Right renal pelvis (tissue), 4 donors: Measurements from ENCODE around the gene DLL4. TPM values are rescaled to one million over a fixed set of nuclear protein-coding genes. Genes with fewer than 3 reads are reported as not detected.

Source experiments
- DNase-seq, 4 donors: peaks; one replicate each; pipeline ENCODE4 v3.0.0-alpha.2; 2013; ENCODE audit warnings: low read depth in 4 of 4, low spot score in 3 of 4, missing footprints in 1 of 4
- polyA plus RNA-seq, 4 donors: library from polyadenylated mRNA; unstranded; fragments of 120-200 nt; gene quantifications; one replicate each; pipeline ENCODE4 v1.2.1, GENCODE V29; 2013; ENCODE audit not compliant: insufficient read length in 4 of 4

DLL4 gene
- polyA plus RNA-seq, 4 donors = 6.9 to 10.0 (median 9.2) TPM

DNA sequence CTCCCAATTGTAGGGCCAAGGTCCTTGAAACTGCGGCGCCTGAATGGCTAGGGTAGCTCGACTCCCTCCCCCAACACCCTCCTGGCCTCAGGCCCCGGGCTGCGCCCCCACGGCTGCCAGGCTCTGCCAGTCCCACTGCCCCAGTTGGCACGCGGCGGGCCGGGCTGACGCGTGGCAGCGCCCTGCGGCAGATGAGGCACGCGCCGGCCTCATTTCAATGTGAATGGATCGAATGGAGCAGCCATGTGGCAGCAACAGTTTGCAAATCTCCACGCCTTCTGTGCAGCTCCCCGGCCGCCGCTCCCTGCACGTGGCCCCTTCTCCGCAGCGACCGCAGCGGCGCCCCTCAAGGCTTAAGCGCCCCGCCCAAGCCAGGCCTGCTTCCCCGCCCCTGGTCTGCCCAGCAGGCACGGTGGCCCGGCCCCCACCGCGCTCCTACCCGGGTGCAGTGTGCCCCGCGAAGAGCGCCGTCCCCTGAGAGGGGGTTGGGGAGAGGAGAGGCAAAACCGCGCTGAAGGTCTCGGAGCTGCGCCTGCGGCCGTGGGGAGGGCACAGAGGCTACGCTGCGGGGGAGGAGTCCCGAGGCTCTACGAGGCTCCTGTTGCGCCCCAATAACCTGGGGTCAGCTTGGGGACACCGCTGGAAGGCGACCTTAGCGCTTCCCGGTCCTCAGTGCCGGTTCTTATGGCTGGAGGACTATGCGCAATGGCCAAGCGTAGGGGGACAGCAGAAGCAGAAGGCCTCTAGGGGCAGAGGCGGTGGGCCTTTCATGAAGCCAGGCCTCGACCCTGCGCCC lies 3.1 kb upstream of the DLL4 start:
- no peak for DNase-seq

DNA sequence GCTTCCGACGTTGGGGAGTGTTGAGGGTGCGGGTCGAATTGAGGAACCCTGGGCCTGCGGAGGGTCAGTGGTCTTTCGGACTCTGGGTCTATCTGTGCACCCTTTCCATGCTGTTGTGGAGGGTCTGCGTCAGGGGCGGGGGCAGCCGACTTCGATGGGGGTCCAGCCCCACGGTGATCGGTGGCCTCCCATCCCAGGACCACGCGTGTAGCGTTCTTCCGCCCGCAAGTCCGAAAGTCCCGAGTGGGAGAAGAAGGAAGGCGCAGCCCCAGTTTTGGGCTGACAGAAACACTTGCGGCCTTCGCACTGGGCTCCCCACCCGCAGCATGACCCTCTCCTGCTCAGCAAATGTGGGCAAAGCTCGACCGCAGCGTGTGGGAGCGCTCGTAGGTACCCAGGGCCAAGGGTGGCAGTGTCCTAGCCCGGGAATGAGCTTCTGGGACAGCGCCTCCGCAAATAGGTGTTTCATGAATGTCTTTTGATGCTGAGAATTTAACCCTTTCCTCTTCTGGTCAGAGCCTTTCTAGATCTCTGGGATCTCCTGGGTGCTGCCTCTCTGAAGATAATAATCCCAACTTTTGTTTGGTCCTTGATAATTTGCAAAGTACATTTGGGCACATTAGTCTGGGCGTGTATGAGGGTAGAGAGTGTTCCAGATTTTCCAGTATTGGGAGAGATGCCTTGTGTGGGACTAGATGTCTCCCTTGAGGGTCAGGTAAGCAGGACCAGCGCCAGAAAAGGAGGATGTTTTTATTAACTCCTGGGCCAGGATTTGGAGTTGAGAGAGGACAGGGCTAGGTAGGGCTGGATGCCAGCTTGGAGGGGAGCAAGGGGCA lies 2.3 kb upstream of the DLL4 start:
- no peak for DNase-seq

DNA sequence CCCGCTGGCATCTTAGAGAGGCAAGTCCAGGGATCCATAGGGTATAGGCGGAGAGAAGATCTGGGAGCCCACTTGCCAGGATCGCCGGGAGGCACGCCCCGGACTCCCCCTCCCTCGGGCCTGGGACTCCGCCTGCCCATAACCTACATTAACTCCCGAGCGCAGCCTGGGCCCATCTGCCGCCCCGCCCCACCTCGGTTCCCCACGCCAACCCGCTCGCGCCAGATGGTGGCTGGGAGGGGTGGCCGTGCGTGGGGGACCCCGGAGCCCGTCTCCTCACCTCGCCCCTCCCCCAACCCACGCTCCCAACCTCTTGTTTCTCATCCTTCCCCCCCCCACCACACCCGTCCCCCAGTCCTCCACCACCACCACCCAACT lies 1.7 kb upstream of the DLL4 start:
- no peak for DNase-seq

DNA sequence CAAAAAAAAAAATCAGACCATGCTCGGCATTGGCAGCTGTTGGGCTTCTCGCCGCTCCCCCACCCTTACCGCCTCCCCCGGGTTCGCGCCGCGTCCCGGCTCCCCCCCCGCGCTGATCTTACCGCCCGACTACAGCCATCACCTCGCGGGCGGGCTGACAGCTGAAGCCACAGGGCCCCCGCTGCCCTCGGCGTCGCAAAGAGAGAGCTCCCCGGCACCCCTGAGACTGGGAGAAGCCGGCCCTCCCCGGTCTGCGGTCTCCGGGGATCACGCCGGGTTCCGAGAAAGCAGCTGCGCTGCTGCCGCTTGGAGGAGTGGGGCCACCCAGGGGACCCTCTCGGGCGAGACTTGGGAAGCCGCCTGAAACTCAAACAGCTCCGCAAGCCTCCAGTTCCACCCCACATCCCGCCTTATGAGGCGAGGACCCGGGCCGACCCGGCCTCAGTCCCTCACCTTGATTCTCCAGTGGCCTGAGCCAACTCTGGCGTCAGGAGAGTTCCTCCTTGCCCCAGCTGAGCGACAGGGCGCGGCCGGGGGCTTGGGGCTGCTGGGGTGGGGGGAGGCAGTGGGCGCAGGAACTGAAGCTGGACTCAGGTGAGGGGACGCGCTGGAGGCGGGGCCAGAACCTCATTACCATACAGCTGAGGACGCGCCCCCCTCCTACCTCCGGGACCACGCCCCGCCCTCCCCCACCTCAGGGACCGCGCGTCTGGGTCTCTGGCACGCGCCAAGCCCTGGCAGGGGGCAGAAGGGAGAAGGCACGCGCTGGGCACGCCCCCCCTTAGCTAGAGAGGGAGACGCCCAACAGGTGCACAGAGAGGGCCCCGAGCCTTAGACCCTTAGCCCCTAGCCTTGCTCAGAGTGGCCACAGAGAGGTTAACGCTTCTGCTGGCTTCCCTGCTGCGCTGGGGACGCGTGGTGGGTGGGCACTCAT lies 1.0 kb upstream of the DLL4 start:
- no peak for DNase-seq

DNA sequence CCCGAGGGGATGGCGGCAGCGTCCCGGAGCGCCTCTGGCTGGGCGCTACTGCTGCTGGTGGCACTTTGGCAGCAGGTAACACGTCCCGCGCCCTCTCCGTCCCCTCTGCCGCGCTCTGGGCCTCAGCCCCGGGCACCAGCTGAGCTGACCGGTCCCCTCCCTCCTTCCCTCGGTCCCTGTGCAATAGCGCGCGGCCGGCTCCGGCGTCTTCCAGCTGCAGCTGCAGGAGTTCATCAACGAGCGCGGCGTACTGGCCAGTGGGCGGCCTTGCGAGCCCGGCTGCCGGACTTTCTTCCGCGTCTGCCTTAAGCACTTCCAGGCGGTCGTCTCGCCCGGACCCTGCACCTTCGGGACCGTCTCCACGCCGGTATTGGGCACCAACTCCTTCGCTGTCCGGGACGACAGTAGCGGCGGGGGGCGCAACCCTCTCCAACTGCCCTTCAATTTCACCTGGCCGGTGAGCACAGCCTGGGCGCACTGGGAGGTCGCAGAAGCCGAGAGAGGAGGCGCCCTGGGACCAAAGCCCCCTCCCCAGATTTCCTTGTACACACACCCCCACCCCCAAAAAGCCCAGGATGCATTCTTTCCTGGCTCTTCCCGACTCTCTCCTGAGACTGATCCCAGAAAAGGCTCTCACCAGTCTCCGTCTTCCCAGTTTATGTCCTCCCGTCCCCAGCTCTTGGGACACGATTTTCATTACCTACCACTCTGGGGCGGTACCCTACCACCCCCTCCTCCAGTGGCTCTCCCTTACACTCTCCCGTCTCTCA lies 705 bp downstream of the DLL4 start:
- DNase-seq = no peak

DNA sequence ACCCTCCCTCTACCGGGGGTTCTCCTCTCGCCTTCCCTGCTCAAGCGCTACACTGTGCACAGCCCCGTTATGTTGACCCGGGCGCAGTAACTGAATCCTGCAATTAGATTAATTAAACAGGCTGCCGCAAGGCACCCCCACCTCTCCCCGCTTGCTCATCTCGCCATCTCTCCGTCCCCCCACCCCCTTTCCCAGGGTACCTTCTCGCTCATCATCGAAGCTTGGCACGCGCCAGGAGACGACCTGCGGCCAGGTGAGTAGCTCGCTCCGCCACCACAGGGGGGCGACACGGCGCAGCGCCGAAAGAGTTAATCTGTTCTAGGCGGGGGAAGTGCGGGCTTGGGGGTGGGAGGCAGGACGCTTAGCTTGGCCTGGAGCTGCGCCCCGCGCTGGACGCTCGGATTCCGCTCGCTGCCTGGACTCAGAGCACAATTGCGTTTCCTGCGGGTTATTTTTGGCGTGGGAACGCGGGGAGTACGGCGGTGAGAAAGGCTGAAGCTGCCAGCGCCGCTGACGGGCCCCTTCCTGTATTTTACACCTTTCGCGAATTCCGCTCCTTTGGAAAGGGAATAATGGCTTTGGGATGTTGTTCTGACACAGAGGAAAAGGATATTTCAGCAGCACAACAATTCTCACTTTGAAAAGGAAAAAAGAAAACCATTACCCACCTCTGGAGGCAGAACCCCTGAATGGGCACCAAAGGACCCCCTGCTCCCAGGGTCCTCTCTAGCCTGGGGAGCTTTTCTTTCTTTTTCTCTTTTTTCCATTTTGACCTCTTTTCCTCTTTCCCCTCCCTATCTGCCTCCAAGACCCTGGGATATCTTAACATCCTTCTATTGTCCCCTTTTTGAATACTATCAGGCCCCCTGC lies 1.5 kb downstream of the DLL4 start:
- DNase-seq = no peak

DNA sequence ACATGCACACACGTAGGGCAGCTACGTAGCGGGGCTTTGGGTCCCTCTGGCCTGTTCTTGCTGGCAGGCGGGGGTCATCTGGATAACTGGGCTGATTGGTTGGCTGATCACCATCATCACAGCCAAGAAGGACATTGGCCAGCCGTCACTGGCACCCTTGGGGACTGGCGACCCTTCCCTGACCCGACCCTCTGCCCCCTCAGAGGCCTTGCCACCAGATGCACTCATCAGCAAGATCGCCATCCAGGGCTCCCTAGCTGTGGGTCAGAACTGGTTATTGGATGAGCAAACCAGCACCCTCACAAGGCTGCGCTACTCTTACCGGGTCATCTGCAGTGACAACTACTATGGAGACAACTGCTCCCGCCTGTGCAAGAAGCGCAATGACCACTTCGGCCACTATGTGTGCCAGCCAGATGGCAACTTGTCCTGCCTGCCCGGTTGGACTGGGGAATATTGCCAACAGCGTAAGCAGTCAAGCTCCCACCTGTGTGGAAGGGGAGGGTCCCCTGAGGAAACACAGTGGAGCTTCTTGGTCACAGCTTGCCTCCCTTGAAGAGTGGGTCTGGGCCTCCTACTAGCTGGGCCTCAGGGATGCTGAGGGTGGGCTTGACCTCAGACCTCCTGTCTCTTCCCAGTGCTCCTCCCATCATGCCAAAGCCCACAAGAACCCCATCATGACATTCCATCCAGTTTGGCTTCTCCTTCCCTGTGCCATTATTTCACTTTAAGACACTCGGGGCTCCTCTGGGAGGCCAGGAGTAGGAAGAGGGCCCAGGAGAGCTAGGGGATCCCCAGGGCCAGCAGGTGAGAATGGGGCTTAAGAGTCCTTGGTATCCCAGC lies 2.4 kb downstream of the DLL4 start:
- DNase-seq = no peak

DNA sequence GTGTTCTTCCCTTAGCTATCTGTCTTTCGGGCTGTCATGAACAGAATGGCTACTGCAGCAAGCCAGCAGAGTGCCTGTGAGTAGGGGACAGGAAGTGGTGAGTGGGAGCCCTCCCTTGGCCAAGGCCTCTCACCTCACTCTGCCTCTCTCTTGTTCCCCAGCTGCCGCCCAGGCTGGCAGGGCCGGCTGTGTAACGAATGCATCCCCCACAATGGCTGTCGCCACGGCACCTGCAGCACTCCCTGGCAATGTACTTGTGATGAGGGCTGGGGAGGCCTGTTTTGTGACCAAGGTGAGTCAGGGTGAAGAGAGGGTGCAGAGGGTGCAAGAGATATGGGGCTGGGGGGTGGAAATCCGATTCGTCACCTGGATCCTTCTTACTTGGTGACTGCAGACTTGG lies 3.0 kb downstream of the DLL4 start:
- no peak for DNase-seq

DNA sequence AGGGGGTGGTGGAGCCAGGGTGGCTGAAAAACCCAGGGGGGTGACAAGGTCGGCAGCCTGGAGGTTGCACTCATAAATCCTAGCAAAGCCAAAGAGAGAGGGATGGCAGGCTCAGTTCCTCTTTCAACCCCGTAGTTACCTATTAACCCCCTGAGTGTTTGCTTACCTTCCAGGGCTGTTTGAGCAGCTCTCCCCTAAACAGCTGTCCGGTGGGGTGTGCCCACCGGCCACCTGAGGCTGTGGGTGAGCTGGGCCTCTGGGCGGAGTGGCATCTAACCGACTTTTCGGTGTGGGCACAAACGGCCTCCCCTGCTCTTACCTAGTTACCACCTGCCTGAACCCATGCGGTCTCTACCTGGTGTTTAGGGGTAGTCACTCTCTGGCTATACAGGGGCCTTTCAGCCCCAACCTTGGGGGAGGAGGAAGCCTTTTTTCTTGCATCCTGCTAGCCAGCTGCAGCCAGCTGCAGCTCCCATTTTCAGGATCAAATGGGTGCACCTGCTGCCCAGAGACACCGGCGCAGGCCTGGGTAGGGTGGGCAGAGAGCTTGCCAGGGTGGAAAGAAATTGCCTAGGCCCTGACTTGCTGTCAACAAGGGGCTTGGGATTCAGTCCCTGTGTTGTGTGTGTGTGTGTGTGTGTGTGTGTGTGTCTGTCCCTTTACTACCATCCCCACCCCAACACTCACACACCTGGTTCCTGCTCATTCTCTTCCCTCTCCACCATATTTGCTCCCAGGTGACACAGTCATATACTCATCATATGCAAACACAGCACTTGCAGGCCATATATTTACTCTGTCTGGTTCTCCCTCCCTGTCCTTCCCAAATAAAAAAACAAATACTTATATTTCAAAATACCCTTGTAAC lies 3.7 kb downstream of the DLL4 start:
- no peak for DNase-seq

DNA sequence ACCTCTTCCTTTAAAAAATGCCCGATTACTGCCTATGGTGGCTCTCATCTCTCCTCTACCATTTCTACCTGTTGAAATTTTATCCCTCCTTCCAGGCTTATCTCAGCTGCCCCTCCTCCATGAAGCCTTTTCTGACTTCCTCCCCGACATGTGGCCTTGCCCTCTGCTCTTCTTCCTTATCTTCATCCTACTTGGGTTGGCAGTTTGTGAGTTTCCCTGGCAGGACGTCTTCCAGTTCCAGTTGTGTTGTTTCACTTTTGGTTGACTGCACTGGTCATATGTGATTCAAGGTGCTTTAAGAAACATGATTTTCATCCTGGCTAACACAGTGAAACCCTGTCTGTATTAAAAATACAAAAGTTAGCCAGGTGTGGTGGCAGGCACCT lies 4.4 kb downstream of the DLL4 start:
- DNase-seq = no peak

DNA sequence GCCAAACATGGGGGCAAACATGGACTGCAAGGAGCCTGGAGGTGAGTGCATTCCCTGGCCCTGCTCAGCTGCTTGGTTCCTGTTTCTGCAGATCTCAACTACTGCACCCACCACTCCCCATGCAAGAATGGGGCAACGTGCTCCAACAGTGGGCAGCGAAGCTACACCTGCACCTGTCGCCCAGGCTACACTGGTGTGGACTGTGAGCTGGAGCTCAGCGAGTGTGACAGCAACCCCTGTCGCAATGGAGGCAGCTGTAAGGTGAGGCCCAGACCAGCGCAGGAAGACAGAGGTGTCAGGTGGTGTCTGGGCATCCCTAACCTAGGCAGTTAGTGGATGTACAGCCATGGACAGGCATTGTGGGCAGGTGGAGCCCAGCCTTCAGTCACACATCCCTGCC lies 5.3 kb downstream of the DLL4 start:
- no peak for DNase-seq

DNA sequence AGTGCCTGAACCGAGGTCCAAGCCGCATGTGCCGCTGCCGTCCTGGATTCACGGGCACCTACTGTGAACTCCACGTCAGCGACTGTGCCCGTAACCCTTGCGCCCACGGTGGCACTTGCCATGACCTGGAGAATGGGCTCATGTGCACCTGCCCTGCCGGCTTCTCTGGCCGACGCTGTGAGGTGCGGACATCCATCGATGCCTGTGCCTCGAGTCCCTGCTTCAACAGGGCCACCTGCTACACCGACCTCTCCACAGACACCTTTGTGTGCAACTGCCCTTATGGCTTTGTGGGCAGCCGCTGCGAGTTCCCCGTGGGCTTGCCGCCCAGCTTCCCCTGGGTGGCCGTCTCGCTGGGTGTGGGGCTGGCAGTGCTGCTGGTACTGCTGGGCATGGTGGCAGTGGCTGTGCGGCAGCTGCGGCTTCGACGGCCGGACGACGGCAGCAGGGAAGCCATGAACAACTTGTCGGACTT lies 7.1 kb downstream of the DLL4 start:
- no peak for DNase-seq

DNA sequence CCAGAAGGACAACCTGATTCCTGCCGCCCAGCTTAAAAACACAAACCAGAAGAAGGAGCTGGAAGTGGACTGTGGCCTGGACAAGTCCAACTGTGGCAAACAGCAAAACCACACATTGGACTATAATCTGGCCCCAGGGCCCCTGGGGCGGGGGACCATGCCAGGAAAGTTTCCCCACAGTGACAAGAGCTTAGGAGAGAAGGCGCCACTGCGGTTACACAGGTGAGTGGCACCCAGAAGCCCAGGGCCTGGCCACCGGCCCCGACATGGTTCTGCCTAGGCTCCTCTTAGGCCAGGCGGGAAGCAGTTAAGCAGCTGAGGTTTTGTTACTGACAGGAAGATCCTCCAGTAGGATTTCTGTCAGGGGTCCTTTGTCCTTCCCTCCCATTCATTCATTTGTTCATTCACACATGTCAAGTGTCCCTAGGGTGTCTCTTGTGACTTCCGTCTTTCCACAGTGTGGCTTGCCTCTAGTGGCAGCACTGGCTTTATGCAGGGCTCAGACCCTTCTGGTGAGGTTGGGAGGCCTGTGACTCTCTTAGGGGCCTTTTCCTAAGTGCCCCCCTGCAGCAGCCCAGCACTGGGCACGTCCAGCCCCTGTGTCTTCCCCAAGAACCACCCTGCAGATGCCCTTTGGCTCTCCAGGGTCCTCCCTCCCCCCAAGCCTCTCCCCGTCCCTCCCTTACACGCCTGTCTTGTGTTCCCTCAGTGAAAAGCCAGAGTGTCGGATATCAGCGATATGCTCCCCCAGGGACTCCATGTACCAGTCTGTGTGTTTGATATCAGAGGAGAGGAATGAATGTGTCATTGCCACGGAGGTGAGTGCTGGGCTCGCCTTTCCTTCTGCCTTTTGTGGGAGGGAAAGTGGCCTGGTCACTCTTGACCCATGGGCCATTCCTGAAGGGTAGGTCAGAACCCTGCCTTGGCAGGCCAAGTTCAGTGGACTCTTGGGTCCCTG lies 7.8 kb downstream of the DLL4 start:
- DNase-seq = no peak

DNA sequence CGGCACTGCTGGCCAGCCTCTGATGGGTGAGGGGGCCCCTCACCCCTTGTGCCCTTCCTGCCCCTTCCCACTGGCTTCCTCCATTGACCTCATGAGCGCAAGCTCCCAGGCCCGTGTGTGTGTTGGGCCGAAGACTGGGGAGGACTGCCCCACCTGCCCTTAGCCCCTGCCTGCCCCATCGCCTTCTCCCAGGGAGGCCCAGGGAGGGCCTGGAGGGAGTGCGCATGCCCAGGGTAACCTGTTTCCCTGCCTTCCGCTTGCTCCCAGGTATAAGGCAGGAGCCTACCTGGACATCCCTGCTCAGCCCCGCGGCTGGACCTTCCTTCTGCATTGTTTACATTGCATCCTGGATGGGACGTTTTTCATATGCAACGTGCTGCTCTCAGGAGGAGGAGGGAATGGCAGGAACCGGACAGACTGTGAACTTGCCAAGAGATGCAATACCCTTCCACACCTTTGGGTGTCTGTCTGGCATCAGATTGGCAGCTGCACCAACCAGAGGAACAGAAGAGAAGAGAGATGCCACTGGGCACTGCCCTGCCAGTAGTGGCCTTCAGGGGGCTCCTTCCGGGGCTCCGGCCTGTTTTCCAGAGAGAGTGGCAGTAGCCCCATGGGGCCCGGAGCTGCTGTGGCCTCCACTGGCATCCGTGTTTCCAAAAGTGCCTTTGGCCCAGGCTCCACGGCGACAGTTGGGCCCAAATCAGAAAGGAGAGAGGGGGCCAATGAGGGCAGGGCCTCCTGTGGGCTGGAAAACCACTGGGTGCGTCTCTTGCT lies 8.8 kb downstream of the DLL4 start:
- no peak for DNase-seq

DNA sequence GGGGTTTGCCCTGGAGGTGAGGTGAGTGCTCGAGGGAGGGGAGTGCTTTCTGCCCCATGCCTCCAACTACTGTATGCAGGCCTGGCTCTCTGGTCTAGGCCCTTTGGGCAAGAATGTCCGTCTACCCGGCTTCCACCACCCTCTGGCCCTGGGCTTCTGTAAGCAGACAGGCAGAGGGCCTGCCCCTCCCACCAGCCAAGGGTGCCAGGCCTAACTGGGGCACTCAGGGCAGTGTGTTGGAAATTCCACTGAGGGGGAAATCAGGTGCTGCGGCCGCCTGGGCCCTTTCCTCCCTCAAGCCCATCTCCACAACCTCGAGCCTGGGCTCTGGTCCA lies 9.4 kb downstream of the DLL4 start:
- no peak for DNase-seq
